Gastrocnemius medialis (tissue), 4 donors: ENCODE results near the gene PCDH1. TPM values are rescaled to one million over a fixed set of nuclear protein-coding genes. Genes with fewer than 3 reads are reported as not detected.

Experiments
- ATAC-seq, 2 donors: fragments of 150-250 bp; one replicate each; pipeline ENCODE4 v1.9.1; 2016
- DNase-seq, 2 donors: peaks; one replicate each; pipeline ENCODE4 v3.0.0-alpha.2; 2019
- H3K27ac ChIP-seq, 4 donors: fragments of 200-600 bp; sonication (generic); 1 replicate in 1 of 4; 2 replicates in 3 of 4; pipeline ENCODE4 v1.5.1; 2016 to 2018; ENCODE audit warnings: mild to moderate bottlenecking in 2 of 4, moderate library complexity in 1 of 4
- H3K27me3 ChIP-seq, 3 donors: fragments of 200-600 bp; sonication (generic) in 2 of 3; 1 replicate in 1 of 3; 2 replicates in 2 of 3; pipeline versions ENCODE4 v1.5.1 to v1.6.0; 2016 to 2019; ENCODE audit warnings: mild to moderate bottlenecking in 1 of 3, moderate library complexity in 1 of 3
- H3K36me3 ChIP-seq, 2 donors: fragments of 200-600 bp; sonication (generic) in 1 of 2; one replicate each; pipeline ENCODE4 v1.5.1; 2017 to 2018
- H3K4me1 ChIP-seq, 2 donors: fragments of 200-600 bp; sonication (generic) in 1 of 2; one replicate each; pipeline ENCODE4 v1.5.1; 2016 to 2017; ENCODE audit warnings: mild to moderate bottlenecking in 2 of 2
- H3K4me3 ChIP-seq, 4 donors: fragments of 200-600 bp; sonication (generic) in 3 of 4; 1 replicate in 1 of 4; 2 replicates in 3 of 4; pipeline ENCODE4 v1.5.1; 2016 to 2019; ENCODE audit warnings: mild to moderate bottlenecking in 2 of 4
- H3K9me3 ChIP-seq, 3 donors: fragments of 200-600 bp; sonication (generic) in 2 of 3; 1 replicate in 1 of 3; 2 replicates in 2 of 3; pipeline ENCODE4 v1.5.1; 2016 to 2019
- POLR2A ChIP-seq, 2 donors: fragments of 450-650 bp; IDR thresholded peaks; one replicate each; pipeline ENCODE4 v1.6.1; 2017; ENCODE audit warnings: antibody characterized with exemption in 2 of 2, mild to moderate bottlenecking in 2 of 2, moderate library complexity in 2 of 2
- in situ Hi-C, 4 donors: fragments of 200-750 bp; cut with MboI; loops; one replicate each; pipeline versions ENCODE4 v1.15.0 to v1.8.0; 2017; ENCODE audit warnings: low sequenced_read_pairs in 4 of 4
- intact Hi-C: fragments of 100-400 bp; cut with DNase I; formaldehyde crosslinking; loops from one replicate; pipeline ENCODE4 v1.15.1; 2023; ENCODE audit warnings: low total_unique reads
- total RNA-seq, 4 donors: library from RNA; depleted of rRNA; stranded (reverse); fragments of >200 nt; gene quantifications; one replicate each; pipeline versions ENCODE4 v1.1.0 to v1.2.3, GENCODE V29; 2016
- TF ChIP-seq, protein P1 (sequence below), 5 experiments: fragments of 450-650 bp in 3 of 5; fragments of 200-600 bp in 2 of 5; sonication (generic) in 2 of 5; IDR thresholded peaks in 4 of 5; conservative IDR thresholded peaks in 1 of 5; 1 replicate in 4 of 5; 2 replicates in 1 of 5; pipeline ENCODE4 v1.5.1; 2016 to 2019; ENCODE audit warnings: antibody characterized with exemption in 5 of 5, mild to moderate bottlenecking in 3 of 5, moderate library complexity in 3 of 5

Gene PCDH1
- total RNA-seq, 4 donors from 2014 or later = 15.9 to 20.8 (median 18.1) TPM

- in situ Hi-C loops (no loop called here), intact Hi-C loops (loop anchor here (5.0 to 10.0 kb wide), 2 partner anchors 68 to 596 kb away; partner anchors contain the start of gene TAF7)
- no peak for ATAC-seq
These were observed 42.6 kb upstream of the PCDH1 start for GRCh38 chr5:141920771-141921170.

GRCh38 chr5:141919218-141920119 is 41.3 kb upstream of the PCDH1 start:
- no peak for DNase-seq
- H3K27me3 ChIP-seq = no peaks in the 10 kb centered on the region
- H3K9me3 ChIP-seq = no peaks in the 10 kb centered on the region
- H3K4me3 ChIP-seq = no peak overlapping the region
- intact Hi-C loops (loop anchor here (5.0 to 10.0 kb wide), 2 partner anchors 67 to 595 kb away; partner anchors contain the start of gene TAF7), in situ Hi-C loops (no loop called here)
- TF ChIP-seq, protein P1, sequence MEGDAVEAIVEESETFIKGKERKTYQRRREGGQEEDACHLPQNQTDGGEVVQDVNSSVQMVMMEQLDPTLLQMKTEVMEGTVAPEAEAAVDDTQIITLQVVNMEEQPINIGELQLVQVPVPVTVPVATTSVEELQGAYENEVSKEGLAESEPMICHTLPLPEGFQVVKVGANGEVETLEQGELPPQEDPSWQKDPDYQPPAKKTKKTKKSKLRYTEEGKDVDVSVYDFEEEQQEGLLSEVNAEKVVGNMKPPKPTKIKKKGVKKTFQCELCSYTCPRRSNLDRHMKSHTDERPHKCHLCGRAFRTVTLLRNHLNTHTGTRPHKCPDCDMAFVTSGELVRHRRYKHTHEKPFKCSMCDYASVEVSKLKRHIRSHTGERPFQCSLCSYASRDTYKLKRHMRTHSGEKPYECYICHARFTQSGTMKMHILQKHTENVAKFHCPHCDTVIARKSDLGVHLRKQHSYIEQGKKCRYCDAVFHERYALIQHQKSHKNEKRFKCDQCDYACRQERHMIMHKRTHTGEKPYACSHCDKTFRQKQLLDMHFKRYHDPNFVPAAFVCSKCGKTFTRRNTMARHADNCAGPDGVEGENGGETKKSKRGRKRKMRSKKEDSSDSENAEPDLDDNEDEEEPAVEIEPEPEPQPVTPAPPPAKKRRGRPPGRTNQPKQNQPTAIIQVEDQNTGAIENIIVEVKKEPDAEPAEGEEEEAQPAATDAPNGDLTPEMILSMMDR (IDR thresholded peaks at IDR 0.05 in 4 of 5, conservative IDR thresholded peaks at IDR 0.05 in 1 of 5) = no peak
- TF ChIP-seq POLR2A (IDR thresholded peaks at IDR 0.05) = no peak
- no peaks in the 10 kb centered on the region for H3K36me3 ChIP-seq
- ATAC-seq = no peak
- no peak overlapping the region for H3K27ac ChIP-seq
- H3K4me1 ChIP-seq = peaks cover 21 to 23% of the 10 kb centered on the region in 2 donors

More at GRCh38 chr5:141920771-141921170, 42.6 kb upstream of the PCDH1 start:
- H3K4me3 ChIP-seq = no peak overlapping the region
- H3K27me3 ChIP-seq = no peaks in the 10 kb centered on the region
- H3K4me1 ChIP-seq = peaks cover 25 to 30% of the 10 kb centered on the region in 2 donors
- DNase-seq = no peak
- H3K27ac ChIP-seq = peak overlapping the region in 2 of 4 donors; percentile 38 to 96
- TF ChIP-seq POLR2A (IDR thresholded peaks at IDR 0.05) = no peak
- TF ChIP-seq, protein P1 (IDR thresholded peaks at IDR 0.05 in 4 of 5, conservative IDR thresholded peaks at IDR 0.05 in 1 of 5) = no peak
- no peaks in the 10 kb centered on the region for H3K9me3 ChIP-seq
- H3K36me3 ChIP-seq = peaks cover 0 to 8% of the 10 kb centered on the region in 2 donors

DNA sequence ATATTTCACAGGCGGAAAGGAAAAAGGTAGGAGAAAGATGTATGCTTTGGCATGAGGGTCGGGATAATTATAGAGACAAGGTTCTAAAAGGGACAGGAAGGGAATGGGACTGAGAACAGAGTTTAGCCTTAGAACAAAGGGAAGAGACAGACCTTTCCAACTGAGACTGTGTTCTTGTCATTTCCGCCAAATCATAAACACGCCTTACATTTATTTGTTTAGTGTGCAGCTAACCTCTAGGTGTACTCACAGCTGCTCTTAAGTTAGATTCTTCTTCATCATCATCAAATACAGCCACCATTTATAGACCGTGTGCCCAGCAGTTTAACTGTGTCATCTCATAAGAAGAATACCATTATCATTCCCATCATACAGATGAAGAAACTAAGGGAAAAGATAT is 39.5 kb upstream of the PCDH1 start:
- TF ChIP-seq, protein P1 (IDR thresholded peaks at IDR 0.05 in 4 of 5, conservative IDR thresholded peaks at IDR 0.05 in 1 of 5) = no peak
- no peak for TF ChIP-seq POLR2A (IDR thresholded peaks at IDR 0.05)
- H3K36me3 ChIP-seq = no peaks in the 10 kb centered on the region
- in situ Hi-C loops = no loop called here
- peaks cover 13 to 19% of the 10 kb centered on the region in 2 donors for H3K4me1 ChIP-seq
- no peak overlapping the region for H3K27ac ChIP-seq
- no peak overlapping the region for H3K4me3 ChIP-seq
- intact Hi-C loops = no loop called here
- no peak for DNase-seq
- H3K27me3 ChIP-seq = peaks cover 0 to 15% (median 4%) of the 10 kb centered on the region in 3 donors
- no peaks in the 10 kb centered on the region for H3K9me3 ChIP-seq
- no peak for ATAC-seq

DNA sequence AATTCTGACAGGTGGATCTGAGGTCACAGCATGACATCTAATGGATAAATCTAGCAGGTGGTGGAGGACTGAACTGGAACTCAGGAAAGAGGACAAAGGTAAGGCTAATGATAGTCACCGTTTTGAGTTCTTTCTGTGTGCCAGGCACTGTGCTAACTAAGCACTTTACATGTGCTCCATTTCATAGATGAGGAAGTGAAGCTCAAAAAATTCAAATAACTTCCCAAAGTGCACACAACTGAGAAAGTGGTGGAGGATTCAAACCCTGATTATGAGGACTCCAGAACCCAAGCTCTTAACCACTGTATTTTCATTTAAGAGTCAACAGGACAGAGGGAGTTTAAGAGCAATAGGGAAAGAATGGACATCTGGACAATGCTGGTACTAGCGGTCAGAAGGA is 38.3 kb upstream of the PCDH1 start:
- Histone ChIP-seq H3K36me3 (no peaks in the 10 kb centered on the region), H3K4me3 (no peak overlapping the region), H3K27ac (no peak overlapping the region), H3K27me3 (peaks cover 0 to 17% (median 4%) of the 10 kb centered on the region in 3 donors), H3K4me1 (peaks cover 9 to 15% of the 10 kb centered on the region in 2 donors), H3K9me3 (no peaks in the 10 kb centered on the region)
- ATAC-seq (no peak), DNase-seq (no peak)
- intact Hi-C loops = no loop called here
- no peak for TF ChIP-seq POLR2A (IDR thresholded peaks at IDR 0.05)
- TF ChIP-seq, protein P1 (IDR thresholded peaks at IDR 0.05 in 4 of 5, conservative IDR thresholded peaks at IDR 0.05 in 1 of 5) = no peak
- in situ Hi-C loops = no loop called here
